Spleen (tissue), 7 donors: Measurements from ENCODE around the gene FKBP9.
"Not testable (repeated sequence)": the region's sequence is repeated elsewhere in the genome, so short reads cannot be mapped to it uniquely, and the experiment has no call there.

Source experiments
- POLR2A ChIP-seq, 3 donors: fragments of 450-650 bp; IDR thresholded peaks; one replicate each; pipeline ENCODE4 v1.5.1; 2017; ENCODE audit warnings: antibody characterized with exemption in 3 of 3, mild to moderate bottlenecking in 1 of 3
- POLR2AphosphoS5 ChIP-seq, 3 donors: sonication (generic); formaldehyde crosslinking; IDR thresholded peaks; one replicate each; pipeline ENCODE4 v1.5.1; 2017; ENCODE audit warnings: antibody characterized with exemption in 3 of 3
- TF ChIP-seq, protein P1 (sequence below), 11 experiments: fragments of 200-600 bp in 7 of 11; fragments of 450-650 bp in 4 of 11; sonication (generic) in 4 of 11; IDR thresholded peaks in 8 of 11; conservative IDR thresholded peaks in 3 of 11; 1 replicate in 7 of 11; 2 replicates in 4 of 11; pipeline versions ENCODE4 v1.4.0 to v1.8.0; 2016 to 2021; ENCODE audit warnings: antibody characterized with exemption in 11 of 11, inconsistent platforms in 4 of 11, mild to moderate bottlenecking in 1 of 11
- donor health status: DM: no; HTN: no; CAD: no; lungs with moderate emphysema.
- donor health status: DM: no; HTN: no; CAD: no.
- donor health status: DM: no; HTN: no; CAD: no.

DNA sequence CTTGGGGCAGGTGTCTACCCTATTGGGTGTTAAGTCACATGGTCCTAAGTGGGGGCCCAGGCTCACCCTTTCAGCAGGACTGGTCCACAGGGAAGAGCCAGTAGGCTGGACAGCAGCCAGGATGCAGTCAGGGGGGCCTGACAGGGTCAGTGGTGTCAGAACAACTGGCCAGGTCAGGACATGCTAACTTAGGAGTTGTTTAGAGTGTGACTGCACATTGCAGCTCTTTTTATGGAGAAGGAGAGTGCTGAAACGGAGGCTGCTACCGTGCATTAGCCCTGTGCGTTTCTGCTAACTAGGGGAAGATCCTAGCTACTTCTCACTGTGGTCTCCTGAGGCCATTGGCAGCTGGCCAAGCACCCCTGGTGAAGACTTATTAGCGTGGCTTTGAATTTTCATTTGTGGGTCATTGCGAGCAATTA, 6.7 kb downstream of the FKBP9 start:
- TF ChIP-seq, protein P1, sequence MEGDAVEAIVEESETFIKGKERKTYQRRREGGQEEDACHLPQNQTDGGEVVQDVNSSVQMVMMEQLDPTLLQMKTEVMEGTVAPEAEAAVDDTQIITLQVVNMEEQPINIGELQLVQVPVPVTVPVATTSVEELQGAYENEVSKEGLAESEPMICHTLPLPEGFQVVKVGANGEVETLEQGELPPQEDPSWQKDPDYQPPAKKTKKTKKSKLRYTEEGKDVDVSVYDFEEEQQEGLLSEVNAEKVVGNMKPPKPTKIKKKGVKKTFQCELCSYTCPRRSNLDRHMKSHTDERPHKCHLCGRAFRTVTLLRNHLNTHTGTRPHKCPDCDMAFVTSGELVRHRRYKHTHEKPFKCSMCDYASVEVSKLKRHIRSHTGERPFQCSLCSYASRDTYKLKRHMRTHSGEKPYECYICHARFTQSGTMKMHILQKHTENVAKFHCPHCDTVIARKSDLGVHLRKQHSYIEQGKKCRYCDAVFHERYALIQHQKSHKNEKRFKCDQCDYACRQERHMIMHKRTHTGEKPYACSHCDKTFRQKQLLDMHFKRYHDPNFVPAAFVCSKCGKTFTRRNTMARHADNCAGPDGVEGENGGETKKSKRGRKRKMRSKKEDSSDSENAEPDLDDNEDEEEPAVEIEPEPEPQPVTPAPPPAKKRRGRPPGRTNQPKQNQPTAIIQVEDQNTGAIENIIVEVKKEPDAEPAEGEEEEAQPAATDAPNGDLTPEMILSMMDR (IDR thresholded peaks at IDR 0.05 in 8 of 11, conservative IDR thresholded peaks at IDR 0.05 in 3 of 11): not testable (repeated sequence)
- not testable (repeated sequence) for TF ChIP-seq POLR2A, POLR2AphosphoS5 (IDR thresholded peaks at IDR 0.05)
